DMS79 treated with DMSO at 0.1 percent for 48 hours (cell line): ENCODE data around the gene SLC34A1.

ENCODE experiments used
- DNase-seq: peaks from one replicate; lab custom pipeline; 2025; lab: John Stamatoyannopoulos, UW

SLC34A1 gene

DNA sequence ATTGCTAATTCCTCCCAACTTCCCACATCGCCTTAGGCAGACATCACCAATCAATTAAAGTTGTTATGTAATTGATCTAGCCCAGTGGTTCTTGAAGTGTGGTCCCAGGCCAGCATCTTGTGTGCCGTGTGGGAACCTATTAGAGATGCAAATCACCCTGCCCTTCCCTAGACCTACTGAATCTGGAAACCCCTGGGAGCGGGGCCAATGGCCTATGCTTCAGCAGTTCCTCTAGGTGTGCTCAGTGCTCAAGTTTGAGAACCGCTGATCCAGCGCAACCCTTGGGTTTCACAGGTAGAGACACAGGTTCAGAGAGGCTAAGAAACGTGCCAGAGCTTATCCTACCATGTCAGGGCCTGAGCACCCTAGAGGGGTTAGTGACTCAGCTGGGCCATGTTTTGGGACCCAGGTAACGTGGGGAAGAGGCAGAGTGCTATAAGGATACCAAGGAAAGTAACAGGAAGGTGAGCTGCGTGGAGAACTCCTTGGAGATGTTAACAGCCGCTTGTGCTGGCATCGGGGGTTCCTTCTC, 4.4 kb downstream of the SLC34A1 start:
- DNase-seq, result no peak

DNA sequence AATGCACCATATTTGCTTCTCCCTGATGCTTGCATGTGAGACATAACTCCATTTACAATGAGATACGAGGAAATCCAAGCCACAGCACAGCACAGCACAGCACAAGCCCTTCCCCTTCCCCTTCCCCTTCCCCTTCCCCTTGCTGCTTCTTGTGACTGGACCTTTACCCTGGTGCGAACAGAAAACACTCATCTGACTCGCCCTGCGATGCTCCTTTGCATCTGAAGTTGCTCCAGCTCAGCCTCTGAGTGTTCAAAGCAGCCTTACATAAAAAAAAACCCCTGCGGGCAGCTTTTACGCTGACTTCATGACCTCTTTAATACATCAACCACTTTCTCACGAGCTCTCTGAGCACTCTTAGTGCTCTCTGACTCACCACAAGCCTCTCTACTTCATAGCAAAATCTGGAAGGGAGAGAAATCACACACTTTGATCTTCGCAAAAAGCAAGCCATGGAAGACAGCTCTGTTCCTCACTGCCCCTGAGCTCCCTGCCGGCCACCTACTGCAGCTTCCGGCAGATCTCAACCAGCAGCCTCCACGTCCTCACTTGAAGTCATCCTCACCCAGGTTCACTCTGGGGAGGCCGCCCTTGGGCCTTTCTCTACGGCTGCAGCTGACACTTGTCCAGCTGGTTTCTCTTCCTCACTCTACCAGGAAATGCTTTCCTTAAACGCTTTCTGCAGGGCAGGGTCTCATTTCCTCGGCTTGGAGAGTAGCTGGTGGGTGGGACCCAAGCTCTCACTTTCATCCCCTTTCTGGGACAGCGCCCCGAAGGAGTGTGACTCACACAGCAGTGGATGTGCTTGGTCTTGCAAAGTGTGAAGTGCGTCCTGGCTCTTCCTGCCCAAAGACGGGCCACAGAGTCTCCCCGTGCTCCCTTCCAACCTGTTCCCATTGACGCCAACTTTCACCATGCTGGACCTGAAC, 5.3 kb downstream of the SLC34A1 start:
- peak; percentile 53 for DNase-seq

DNA sequence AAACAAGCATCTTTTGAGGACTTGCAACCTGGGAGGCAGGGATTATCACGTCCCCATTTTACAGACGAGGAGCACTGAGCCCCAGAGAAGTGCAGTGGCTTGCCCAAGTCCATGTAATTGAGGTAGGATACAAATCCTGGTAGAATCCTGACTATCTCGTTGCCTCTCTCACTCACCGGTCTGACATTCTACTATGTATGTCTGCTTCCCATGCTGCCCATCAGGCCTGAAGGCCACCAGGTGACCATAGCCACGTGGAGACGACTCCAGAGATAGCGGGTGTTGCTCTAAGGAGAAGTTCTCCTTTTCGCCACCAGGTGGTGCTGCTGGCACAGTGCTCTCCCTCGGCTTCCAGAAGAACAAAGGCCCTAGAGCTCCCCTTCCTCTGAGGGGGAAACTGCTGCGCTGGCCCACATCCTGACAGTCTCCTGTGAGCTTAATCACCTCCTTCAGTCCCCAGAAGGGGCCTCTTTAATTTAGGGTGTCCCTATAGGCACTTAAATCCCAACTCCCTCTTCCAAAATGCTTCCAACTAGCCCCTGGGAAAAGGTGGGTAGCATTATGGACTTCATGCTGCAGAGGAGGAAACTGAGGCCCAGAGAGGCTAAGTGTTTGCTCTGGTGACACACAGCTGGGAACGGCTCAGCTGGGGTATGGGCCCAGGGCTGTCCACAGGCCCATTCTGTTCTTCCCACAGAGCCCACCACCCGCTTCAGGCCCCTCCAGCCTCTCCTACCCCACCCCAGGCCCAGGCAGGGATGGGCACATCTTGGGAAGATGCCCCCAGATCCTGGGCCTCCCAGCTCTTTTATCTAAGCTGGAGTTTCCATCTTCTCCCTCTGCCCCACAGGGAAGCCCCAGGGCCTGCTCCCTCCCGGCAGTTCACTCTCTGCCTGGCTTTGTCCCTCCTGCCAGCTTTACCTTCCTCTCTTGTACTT, 6.4 kb downstream of the SLC34A1 start:
- peak; percentile 59 for DNase-seq

DNA sequence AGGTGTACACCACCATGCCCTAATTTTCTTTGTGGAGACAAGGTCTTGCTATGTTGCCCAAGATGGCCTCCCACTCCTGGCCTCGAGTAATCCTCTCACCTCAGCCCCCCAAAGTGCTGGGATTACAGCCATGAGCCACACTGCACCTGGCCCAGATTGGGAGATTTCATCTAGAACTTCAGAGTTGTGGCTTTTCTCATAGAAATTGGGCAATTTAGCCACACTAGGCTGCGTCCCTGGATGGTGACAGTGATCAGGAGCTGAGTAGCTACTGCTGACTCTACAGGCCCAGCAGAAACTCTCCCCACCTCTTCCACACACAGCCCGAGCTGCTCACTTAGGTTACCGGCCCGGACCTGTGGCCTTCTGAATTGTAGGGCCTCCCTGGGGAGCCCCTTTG, 8.5 kb downstream of the SLC34A1 start:
- no peak for DNase-seq

DNA sequence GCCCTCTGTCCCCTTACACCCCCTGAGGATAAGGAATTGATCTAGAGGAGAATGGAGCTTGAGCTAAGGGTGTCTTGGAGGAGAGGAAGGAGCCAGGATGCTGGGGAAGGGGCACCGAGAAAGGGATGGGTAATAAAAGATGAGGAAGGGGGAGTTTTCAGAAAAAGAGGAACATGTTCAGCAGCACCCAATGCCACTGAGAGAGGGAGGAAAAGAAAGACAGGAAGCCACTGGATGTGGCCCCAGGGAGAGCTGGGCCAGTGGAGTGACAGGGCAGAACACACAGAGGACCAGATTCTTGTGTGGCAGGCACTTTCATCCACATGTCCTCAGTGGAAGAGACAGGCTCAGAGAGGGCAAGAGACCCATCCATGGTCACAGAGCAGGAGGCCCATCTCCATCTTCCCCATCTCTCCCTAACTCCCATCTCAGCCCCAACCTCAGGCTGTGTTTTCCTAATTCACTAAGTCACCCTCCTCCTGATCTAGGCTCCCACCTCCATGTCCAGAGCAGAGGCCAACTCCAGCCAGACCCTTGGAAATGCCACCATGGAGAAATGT, 9.1 kb downstream of the SLC34A1 start:
- DNase-seq, result no peak

DNA sequence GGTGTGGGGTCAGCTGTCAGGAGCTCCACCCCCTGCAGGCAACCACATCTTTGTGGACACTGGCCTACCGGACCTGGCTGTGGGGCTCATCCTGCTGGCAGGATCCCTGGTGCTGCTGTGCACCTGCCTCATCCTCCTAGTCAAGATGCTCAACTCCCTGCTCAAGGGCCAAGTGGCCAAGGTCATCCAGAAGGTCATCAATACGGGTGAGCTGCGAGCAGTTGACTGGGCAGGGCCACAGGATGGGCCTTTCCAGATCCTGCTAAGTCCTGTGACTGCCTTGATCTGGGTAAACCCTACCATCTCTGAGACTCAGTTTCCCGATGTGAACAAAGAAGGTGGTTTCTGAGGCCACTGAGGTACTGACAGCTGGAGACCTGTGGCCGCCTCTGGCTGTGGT, 9.8 kb downstream of the SLC34A1 start:
- no peak for DNase-seq

DNA sequence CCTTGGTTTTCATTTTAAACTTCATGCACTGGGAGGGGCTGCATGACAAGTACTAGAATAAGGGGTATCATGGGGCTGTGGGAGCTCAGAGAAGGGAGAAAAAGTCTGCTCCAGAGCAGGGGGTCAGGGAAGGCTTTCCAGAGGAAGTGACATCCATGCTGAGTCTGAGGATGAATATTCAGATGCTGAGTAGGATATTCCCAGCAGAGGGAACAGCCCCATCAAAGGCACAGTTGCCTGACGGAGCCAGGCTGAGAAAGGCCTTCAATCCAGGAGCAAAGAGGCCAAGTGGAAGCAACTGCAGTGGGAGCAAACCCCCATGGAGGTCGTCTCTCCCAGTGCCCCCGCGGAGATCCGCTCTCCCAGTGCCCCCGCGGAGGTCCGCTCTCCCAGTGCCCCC, 11.8 kb downstream of the SLC34A1 start:
- DNase-seq, result no peak

DNA sequence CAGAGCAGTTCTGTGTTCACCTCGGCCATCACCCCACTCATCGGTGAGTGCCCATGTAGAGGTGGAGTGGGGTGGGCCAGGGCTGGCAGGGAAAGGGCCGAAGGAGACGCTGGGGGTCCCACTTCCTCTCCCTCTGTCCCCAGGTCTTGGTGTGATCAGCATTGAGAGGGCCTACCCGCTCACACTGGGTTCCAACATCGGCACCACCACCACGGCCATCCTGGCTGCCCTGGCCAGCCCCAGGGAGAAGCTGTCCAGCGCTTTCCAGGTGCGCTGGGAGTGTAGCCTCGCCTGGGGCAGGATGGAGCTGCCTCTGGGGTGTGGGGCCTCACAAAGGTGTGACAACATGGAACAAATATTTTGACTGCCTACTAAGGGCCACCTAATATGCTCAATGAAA, 12.6 kb downstream of the SLC34A1 start:
- DNase-seq, result no peak

DNA sequence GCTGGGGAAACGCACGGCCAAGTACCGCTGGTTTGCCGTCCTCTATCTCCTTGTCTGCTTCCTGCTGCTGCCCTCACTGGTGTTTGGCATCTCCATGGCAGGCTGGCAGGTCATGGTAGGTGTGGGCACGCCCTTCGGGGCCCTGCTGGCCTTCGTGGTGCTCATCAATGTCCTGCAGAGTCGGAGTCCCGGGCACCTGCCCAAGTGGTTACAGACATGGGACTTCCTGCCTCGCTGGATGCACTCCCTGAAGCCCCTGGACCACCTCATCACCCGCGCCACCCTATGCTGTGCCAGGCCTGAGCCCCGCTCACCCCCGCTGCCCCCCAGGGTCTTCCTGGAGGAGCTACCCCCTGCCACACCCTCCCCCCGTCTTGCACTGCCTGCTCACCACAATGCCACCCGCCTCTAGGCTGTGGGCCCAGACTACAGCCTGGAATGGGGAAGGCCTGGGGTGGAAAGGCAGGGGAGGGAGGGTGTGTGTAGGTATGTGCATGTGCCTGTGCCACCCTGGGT, 13.7 kb downstream of the SLC34A1 start:
- DNase-seq, result no peak

DNA sequence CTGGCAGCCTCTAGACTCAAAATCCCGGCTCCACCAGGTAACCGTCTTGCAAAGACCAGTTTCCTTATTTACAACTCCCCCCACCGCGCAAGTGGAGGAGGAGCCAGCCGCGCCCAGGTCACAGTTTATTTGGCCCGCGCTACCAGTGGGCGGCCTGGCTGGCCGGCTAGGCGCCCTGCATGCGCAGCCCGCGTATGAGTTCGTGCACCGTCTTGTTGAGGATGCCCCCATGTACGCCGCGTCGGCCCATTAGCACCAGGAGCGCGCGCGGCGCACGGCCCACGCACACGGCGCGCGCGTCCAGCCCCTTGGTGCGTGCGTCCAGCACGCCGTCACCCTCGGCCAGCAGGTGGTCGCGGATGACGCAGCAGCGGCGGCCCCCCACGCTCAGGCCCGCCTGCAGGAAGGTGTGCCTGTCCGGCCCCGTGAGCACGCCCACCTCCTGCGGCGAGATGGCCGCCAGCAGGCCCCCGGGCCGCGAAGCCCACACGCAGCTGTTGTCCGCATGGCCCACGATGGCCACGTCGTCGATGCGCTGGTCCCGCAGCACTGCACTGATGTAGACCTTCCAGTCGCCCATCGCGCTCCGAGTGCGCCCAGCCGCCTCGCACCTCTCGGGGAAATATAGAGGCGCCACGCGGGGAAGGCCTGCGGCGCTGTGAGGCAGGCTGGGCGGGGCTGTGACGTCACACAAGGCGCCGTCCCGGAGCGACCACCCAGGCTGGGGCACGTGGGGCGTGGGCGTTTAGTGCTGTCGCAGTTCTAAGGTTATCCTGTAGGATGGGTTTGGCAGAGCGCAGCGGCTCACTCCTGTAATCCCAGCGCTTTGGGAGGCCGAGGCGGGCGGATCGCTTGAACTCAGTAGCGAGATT, 16.0 kb downstream of the SLC34A1 start, which contains the start of gene PFN3:
Gene PFN3 (minus strand): TSS at position 665 of the 872 bp plus-strand sequence. CDS start 85 bp downstream, at position 580.
- no peak for DNase-seq

DNA sequence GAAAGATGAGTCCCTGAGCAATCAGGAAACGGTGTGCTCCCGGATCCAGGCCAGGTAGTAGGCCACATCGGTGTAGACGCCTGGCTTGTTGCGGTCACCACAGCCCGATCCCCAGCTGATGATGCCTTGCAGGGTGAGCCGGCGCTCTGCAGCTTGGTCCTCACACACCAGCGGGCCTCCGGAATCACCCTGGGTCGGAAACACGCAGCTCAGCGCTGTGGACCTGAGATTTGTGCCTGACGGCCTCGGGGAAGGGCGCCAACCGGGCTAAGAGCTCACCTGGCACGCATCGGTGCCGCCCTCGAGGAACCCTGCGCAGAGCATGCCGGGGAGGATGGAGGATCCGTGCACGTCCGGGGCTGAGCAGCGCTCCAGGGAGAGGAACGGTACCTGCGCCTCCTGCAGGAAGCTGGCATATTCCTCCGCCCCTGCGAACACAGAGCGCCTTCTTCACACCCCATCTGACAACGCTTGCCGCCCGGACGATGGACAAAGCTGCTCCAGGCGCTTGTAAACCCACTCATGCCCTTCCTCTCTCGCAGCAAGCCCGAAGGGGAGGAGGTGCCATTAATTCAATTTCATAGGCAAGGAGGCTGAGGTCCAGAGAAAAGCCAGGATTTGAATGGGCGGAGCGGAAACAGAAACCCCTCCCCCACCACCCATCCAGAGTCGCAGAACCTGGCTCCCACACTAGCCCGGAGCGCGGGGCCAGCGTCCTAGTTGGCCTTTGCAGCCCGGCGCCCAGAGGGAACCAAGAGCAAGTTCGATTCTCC, 18.2 kb downstream of the SLC34A1 start:
- DNase-seq, result peak; percentile 78

DNA sequence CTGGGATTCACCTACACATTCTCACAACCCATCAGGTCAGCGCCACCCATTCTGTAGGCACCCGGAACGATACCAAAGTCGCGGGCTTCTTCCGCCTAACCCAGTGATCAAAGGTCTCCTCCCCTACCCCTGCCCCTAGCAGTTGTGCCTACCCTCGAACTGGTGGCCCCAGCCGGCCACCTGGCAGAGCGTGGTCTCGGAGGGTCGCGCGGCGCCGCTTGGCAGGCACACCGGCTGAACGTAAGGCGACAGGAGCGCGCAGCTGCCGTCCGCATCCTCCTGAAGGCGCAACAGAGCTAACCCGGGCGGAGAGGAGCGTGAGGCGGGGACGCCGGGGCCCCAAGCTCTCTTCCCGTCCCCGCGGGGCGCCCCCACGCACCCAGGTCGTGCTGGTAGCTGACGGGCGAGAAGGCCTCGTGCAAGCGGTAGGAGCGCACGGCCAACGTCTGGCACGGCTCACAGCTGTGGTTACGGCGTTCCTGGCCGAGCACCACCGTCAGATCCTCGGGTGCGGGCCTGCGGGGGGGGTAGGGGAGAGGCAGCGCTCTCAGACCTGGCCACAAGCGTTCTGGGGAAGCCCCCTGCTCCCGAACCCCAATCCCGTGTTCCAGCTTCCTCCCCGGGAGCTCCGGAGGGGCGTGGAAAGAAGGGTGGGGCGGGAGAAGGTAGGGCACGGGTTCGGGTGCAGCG, 19.0 kb downstream of the SLC34A1 start:
- DNase-seq, result peak; percentile 27

DNA sequence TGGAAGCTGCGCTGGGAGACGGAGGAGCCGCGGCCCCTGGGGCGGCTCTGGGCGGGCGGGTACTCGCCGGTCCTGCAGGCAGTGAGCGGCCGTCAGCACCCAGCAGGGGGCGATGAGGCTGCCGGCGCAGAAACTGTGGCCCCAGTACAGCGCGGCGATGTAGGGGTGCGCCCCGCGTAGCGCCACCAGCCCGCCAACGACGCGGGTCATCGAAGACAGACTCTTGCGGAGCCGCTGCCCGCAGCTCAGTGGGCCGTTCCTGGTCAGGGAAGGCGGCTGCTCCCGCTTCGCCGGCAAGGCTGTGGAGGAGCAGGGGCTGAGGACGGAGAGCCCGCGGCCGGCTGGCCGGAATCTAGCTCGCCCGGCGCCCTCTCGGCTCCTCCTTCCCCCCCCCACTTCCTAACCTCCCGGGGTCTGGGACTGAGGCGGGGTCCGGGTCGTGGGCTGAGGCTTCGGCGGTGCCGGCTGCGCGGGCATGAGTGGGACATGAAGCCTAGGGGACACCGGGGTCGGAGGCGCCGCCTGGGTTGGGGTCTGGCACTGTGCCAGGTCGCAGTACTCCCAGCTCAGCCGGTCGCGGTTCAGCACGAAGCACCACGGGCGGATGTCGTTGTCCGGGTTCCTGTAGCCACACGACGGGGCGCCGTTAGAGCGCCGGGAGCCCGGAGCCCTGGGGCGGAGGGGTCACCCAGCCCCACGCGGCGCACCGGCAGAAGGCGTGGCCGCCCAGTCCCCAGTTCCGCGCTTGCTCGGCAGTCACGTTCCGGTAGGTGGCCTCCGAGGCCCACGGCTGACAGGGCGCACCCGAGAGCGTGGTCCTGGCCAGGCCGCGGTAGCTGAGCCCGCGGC, 19.8 kb downstream of the SLC34A1 start:
- DNase-seq, result peak; percentile 20

DNA sequence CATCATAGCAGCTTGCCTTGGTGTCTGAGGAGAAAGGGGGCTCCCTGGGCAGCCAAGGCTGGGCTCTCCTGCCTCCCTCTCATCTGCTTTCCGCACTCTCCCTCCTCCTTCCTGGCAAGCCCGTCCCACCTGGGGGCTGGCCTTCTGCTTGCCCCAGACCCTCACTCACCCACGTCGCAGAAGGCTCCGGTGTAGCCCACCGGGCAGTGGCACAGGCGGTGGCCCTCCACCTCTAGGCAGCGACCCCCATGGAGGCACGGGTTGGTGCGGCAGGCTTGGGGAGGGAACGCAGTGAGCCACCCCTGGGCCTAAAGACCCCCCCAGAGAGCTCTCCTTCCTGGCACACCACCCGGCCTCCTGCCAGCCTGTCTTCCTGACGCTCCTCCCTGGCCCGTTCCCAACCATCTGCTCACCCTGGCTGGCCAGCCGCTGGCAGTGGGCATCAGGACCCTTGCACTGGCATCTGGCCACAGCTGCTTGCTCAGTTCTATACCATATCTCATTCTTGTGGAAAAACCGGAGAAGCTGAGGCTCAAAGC, 20.5 kb downstream of the SLC34A1 start:
- no peak for DNase-seq

DNA sequence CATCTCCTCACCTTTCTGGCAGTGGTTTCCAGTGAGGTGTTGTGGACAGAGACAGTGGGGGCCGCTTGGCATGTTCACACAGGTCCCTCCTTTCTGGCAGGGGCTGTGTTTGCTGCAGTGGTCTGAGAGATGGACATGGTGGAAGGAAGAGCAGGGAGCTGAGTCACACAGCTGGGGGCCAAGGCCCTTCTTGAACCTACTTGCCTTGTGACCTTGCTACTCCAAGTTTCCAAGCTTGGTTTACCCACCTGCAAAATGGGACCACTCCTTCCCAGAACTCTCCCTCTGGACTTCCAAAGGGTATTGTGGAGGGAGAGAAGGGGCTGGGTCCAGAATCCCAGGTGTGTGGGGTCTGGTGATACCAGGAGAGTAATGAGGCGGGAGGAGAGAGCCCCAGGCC, 21.1 kb downstream of the SLC34A1 start:
- no peak for DNase-seq

DNA sequence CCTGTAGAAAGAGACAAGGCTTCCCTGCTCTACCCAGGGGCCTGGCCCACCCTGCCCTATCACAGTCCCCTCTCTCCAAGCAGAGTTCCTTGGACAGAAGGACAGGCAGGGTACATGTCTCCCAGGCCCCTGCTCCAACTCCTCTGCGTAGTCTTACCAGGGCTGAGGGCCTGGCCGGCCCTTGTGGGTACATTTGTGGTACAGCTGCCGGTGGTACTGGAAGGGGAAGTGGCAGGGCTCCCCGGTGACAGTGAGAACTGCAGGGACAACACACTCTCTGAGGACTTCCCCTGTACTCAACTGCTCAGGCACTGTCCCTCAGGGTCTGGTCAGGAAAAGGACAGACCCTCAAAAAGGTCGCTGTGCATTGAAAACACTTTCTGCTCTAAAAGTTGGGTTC, 21.6 kb downstream of the SLC34A1 start:
- no peak for DNase-seq

DNA sequence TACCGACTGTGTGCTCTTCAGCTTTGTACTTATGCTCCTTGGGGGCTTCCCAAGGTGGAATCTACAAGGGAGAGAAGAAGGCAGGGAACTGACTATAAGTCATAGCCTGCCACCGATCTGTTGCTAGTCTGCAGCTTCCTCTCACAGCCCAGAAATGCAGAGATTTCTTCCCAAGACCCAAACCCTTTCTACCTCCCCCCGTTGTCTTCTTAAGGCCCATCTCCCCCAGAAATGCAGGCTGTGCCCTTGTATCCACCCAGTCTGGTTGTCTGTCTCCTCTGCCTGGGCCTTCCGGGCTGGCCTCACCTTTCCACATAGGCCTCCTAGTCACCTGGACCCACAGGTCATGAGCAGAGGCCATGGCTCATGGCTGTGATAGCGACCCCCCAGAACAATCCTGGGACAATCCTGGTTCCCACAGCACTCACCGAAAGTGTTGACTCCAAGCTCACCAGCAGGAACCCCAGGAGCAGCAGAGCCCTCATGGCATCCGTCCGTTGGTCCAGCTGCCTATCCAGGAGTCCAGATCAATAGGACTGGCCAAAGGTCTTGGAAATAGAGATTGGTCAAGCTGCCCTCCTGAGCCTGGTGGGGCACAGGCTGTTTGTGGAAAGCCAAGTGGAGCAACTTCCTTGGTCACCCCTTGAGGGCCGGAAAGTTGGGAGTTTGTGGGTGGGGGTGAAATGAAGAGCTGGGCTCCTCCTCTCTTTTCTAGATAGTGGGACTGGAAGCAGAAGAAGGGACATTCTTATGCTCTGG, 25.0 kb downstream of the SLC34A1 start, which contains the start of gene F12:
Gene F12 (minus strand): TSS at position 522 of the 759 bp plus-strand sequence. CDS start 37 bp downstream, at position 485.
- DNase-seq, result no peak
